ENCODE results near the gene ADGRG7. TPM values are rescaled to one million over a fixed set of nuclear protein-coding genes. Genes with fewer than 3 reads are reported as not detected.

The ADGRG7 gene
- total RNA-seq, 4 donors from 2014 or later: not detected

GRCh38 chr3:100605358-100605757, 4.0 kb upstream of the ADGRG7 start:
- Histone ChIP-seq H3K36me3 (no peaks in the 10 kb centered on the region), H3K4me3 (no peak overlapping the region), H3K9me3 (no peaks in the 10 kb centered on the region), H3K27me3 (no peaks in the 10 kb centered on the region), H3K4me1 (peaks cover 0 to 16% (median 8%) of the 10 kb centered on the region in 4 donors), H3K27ac (replicated peaks in 1 of 4) (no peak overlapping the region)
- TF ChIP-seq CTCF (IDR thresholded peaks at IDR 0.05): no peak
- TF ChIP-seq POLR2A (IDR thresholded peaks at IDR 0.05; ENCODE audit: low read depth): no peak
- TF ChIP-seq EP300 (IDR thresholded peaks at IDR 0.05): no peak
- no peak for TF ChIP-seq POLR2AphosphoS5 (IDR thresholded peaks at IDR 0.05)
- DNase-seq (ENCODE audit: extremely low spot score): no peak
- 85% methylated on average over 8 of the region's 8 CpGs for WGBS
- intact Hi-C loops (cut with DNase I): no loop called here

- H3K4me3 ChIP-seq: no peak overlapping the region
- TF ChIP-seq CTCF (IDR thresholded peaks at IDR 0.05): no peak
- TF ChIP-seq EP300 (IDR thresholded peaks at IDR 0.05): no peak
- TF ChIP-seq POLR2AphosphoS5 (IDR thresholded peaks at IDR 0.05): no peak
- TF ChIP-seq POLR2A (IDR thresholded peaks at IDR 0.05; ENCODE audit: low read depth): no peak
- no peaks in the 10 kb centered on the region for H3K9me3 ChIP-seq
- no peak overlapping the region for H3K27ac ChIP-seq (replicated peaks in 1 of 4)
- DNase-seq (ENCODE audit: extremely low spot score): no peak
- H3K36me3 ChIP-seq: no peaks in the 10 kb centered on the region
- intact Hi-C loops (cut with DNase I): no loop called here
- H3K27me3 ChIP-seq: no peaks in the 10 kb centered on the region
- H3K4me1 ChIP-seq: peaks cover 0 to 16% (median 8%) of the 10 kb centered on the region in 4 donors
Measured at GRCh38 chr3:100606894-100607512, 2.4 kb upstream of the ADGRG7 start.

- H3K27ac ChIP-seq (replicated peaks in 1 of 4): no peak overlapping the region
- WGBS: 76% methylated on average over 2 of the region's 2 CpGs
- no peaks in the 10 kb centered on the region for H3K4me1 ChIP-seq
- no peak for DNase-seq (ENCODE audit: extremely low spot score)
- intact Hi-C loops (cut with DNase I): no loop called here
- TF ChIP-seq POLR2A (IDR thresholded peaks at IDR 0.05; ENCODE audit: low read depth) (no peak), POLR2AphosphoS5 (IDR thresholded peaks at IDR 0.05) (no peak), EP300 (IDR thresholded peaks at IDR 0.05) (no peak), CTCF (IDR thresholded peaks at IDR 0.05) (no peak)
- no peaks in the 10 kb centered on the region for H3K9me3 ChIP-seq
- H3K36me3 ChIP-seq: no peaks in the 10 kb centered on the region
- no peak overlapping the region for H3K4me3 ChIP-seq
- H3K27me3 ChIP-seq: no peaks in the 10 kb centered on the region
Measured at GRCh38 chr3:100609963-100610362, 562 bp downstream of the ADGRG7 start.

GRCh38 chr3:100611221-100611620, 1.8 kb downstream of the ADGRG7 start:
- no peak for TF ChIP-seq POLR2AphosphoS5 (IDR thresholded peaks at IDR 0.05)
- TF ChIP-seq CTCF (IDR thresholded peaks at IDR 0.05): no peak
- no peak for TF ChIP-seq POLR2A (IDR thresholded peaks at IDR 0.05; ENCODE audit: low read depth)
- Histone ChIP-seq H3K27ac (replicated peaks in 1 of 4) (no peak overlapping the region), H3K27me3 (no peaks in the 10 kb centered on the region), H3K9me3 (no peaks in the 10 kb centered on the region), H3K36me3 (no peaks in the 10 kb centered on the region), H3K4me3 (no peak overlapping the region), H3K4me1 (no peaks in the 10 kb centered on the region)
- WGBS: 77% methylated on average over 3 of the region's 3 CpGs
- no peak for DNase-seq (ENCODE audit: extremely low spot score)
- intact Hi-C loops (cut with DNase I): no loop called here
